MM.1S (cell line): ENCODE measurements around the gene SMYD2.

ENCODE experiments used
- DNase-seq: peaks from one replicate; pipeline ENCODE4 v3.0.0-alpha.2; 2015
- H2AFZ ChIP-seq: fragments of 300-600 bp; sonication (generic); 2 replicates; pipeline ENCODE4 v1.6.0; 2016; ENCODE audit warnings: antibody characterized with exemption, low read length
- H3F3A ChIP-seq: fragments of 300-600 bp; sonication (generic); 2 replicates; pipeline ENCODE4 v1.6.1; 2016; ENCODE audit warnings: mild to moderate bottlenecking, antibody characterized with exemption, low read length, moderate library complexity, mixed read lengths; ENCODE audit not compliant: insufficient read depth
- H3K27ac ChIP-seq: fragments of 300-600 bp; sonication (generic); 2 replicates; pipeline ENCODE4 v1.5.1; 2016; ENCODE audit warnings: mild to moderate bottlenecking, low read length
- H3K27me3 ChIP-seq: fragments of 300-600 bp; sonication (generic); replicated peaks from 2 replicates; pipeline ENCODE4 v1.6.0; 2016; ENCODE audit warnings: low read length; ENCODE audit not compliant: insufficient read depth
- H3K36me3 ChIP-seq: fragments of 300-600 bp; sonication (generic); replicated peaks from 2 replicates; pipeline ENCODE4 v1.6.1; 2016; ENCODE audit warnings: mild to moderate bottlenecking, low read length, mixed read lengths; ENCODE audit not compliant: insufficient read depth
- H3K4me1 ChIP-seq: fragments of 300-600 bp; sonication (generic); 2 replicates; pipeline ENCODE4 v1.6.1; 2016; ENCODE audit warnings: low read length, mixed read lengths
- H3K4me2 ChIP-seq: fragments of 300-600 bp; sonication (generic); 2 replicates; pipeline ENCODE4 v1.6.0; 2016; ENCODE audit warnings: low read depth, low read length
- H3K4me3 ChIP-seq: fragments of 300-600 bp; sonication (generic); 2 replicates; pipeline ENCODE4 v1.5.1; 2016; ENCODE audit warnings: low read length, mixed read lengths
- H3K79me2 ChIP-seq: fragments of 300-600 bp; sonication (generic); 2 replicates; pipeline ENCODE4 v1.6.1; 2016; ENCODE audit warnings: mixed run types, low read length, mixed read lengths
- H3K9ac ChIP-seq: fragments of 300-600 bp; sonication (generic); 2 replicates; pipeline ENCODE4 v1.6.1; 2016; ENCODE audit warnings: low read length, mixed read lengths
- H3K9me2 ChIP-seq: fragments of 300-600 bp; sonication (generic); replicated peaks from 2 replicates; pipeline ENCODE4 v1.6.1; 2016; ENCODE audit warnings: mild to moderate bottlenecking, low read length, mixed read lengths; ENCODE audit not compliant: insufficient read depth
- H3K9me3 ChIP-seq: fragments of 300-600 bp; sonication (generic); replicated peaks from 2 replicates; pipeline ENCODE4 v1.6.1; 2016; ENCODE audit warnings: mild to moderate bottlenecking, low read length, mixed read lengths; ENCODE audit not compliant: insufficient read depth
- H4K20me1 ChIP-seq: fragments of 300-600 bp; sonication (generic); 2 replicates; pipeline ENCODE4 v1.6.1; 2016; ENCODE audit warnings: mild to moderate bottlenecking, low read length, moderate library complexity, mixed read lengths; ENCODE audit not compliant: insufficient read depth
- CTCF ChIP-seq: fragments of 300-600 bp; sonication (generic); IDR thresholded peaks from 2 replicates; pipeline ENCODE4 v1.5.1; 2016; ENCODE audit warnings: antibody characterized with exemption, low read length, mixed read lengths
- EZH2 ChIP-seq: fragments of 300-600 bp; sonication (generic); optimal IDR thresholded peaks from 2 replicates; pipeline ENCODE3; 2017; ENCODE audit warnings: low read depth, mild to moderate bottlenecking, antibody characterized with exemption, low read length, mixed read lengths
- EZH2phosphoT487 ChIP-seq: fragments of 300-600 bp; sonication (generic); IDR thresholded peaks from 2 replicates; pipeline ENCODE4 v1.6.1; 2018; ENCODE audit warnings: antibody characterized with exemption, low read length

SMYD2 gene

GRCh38 chr1:214338212-214338611 lies 57.3 kb downstream of the SMYD2 start:
- peaks cover 9% of the 10 kb centered on the region for H3K4me1 ChIP-seq
- H3K4me2 ChIP-seq = no peak overlapping the region
- H3K79me2 ChIP-seq = no peaks in the 10 kb centered on the region
- H3K27me3 ChIP-seq = no peaks in the 10 kb centered on the region
- no peaks in the 10 kb centered on the region for H4K20me1 ChIP-seq
- H3K9me2 ChIP-seq = no peaks in the 10 kb centered on the region
- no peak overlapping the region for H2AFZ ChIP-seq
- H3K4me3 ChIP-seq = no peak overlapping the region
- no peaks in the 10 kb centered on the region for H3F3A ChIP-seq
- no peak overlapping the region for H3K9ac ChIP-seq
- TF ChIP-seq EZH2 (no peak), CTCF (no peak), EZH2phosphoT487 (no peak)
- no peaks in the 10 kb centered on the region for H3K9me3 ChIP-seq
- no peak overlapping the region for H3K27ac ChIP-seq
- DNase-seq = no peak
- H3K36me3 ChIP-seq = no peaks in the 10 kb centered on the region

DNA sequence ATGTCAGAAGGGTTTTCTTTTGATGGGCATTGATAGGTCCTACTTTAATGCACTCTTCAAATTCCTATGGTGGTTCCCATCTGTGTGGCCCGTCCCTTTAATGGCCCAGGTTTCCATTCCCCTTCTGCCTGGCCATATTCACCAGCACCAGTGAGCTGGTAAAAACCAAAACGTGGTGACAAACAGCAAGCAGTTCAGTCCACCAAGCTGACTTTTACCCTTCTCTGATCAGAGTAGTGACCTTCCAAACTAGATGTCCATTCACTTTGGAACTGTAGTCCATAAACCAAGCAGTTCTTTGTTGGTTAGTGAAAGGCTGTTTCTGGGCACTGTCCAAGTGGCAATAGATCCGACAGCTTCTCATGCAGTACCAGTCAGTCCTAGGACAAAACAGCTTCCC lies 60.5 kb downstream of the SMYD2 start:
- TF ChIP-seq EZH2 (no peak), EZH2phosphoT487 (no peak), CTCF (no peak)
- no peaks in the 10 kb centered on the region for H3F3A ChIP-seq
- H4K20me1 ChIP-seq = no peaks in the 10 kb centered on the region
- H3K4me3 ChIP-seq = no peak overlapping the region
- H3K27me3 ChIP-seq = no peaks in the 10 kb centered on the region
- H3K27ac ChIP-seq = no peak overlapping the region
- peaks cover 8% of the 10 kb centered on the region for H3K4me1 ChIP-seq
- no peaks in the 10 kb centered on the region for H3K9me2 ChIP-seq
- DNase-seq = no peak
- H3K36me3 ChIP-seq = no peaks in the 10 kb centered on the region
- no peaks in the 10 kb centered on the region for H3K79me2 ChIP-seq
- no peak overlapping the region for H3K4me2 ChIP-seq
- no peak overlapping the region for H2AFZ ChIP-seq
- no peaks in the 10 kb centered on the region for H3K9me3 ChIP-seq
- H3K9ac ChIP-seq = no peak overlapping the region

DNA sequence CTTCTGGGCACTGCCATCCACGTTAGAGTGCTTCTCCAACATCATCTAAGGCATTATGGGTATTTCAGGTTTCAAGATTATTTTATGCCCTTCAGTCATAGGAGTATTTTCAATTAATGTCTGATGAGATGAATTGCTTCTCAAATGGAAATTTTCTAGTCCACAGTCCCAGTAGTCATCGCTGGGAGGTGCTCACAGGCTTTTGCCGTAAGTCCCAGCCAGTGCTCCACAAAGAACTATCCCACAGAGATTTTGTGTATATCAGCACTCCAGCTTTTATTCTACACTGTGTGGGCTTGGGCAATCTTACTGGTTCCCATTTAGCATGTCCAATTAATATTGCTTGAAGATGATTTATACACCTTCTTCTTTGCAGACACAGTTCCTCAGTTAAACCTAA lies 61.0 kb downstream of the SMYD2 start:
- H3K4me1 ChIP-seq = peaks cover 3% of the 10 kb centered on the region
- no peaks in the 10 kb centered on the region for H3K79me2 ChIP-seq
- no peaks in the 10 kb centered on the region for H3K9me2 ChIP-seq
- no peaks in the 10 kb centered on the region for H4K20me1 ChIP-seq
- H3K36me3 ChIP-seq = no peaks in the 10 kb centered on the region
- H3K27me3 ChIP-seq = no peaks in the 10 kb centered on the region
- no peaks in the 10 kb centered on the region for H3F3A ChIP-seq
- no peak overlapping the region for H2AFZ ChIP-seq
- no peaks in the 10 kb centered on the region for H3K9me3 ChIP-seq
- no peak overlapping the region for H3K4me3 ChIP-seq
- no peak overlapping the region for H3K9ac ChIP-seq
- TF ChIP-seq EZH2 (no peak), EZH2phosphoT487 (no peak), CTCF (no peak)
- no peak for DNase-seq
- H3K4me2 ChIP-seq = no peak overlapping the region
- H3K27ac ChIP-seq = no peak overlapping the region
